GM18870 (cell line): ENCODE measurements around the gene RRAS2.
"Not testable (repeated sequence)": the region's sequence is repeated elsewhere in the genome, so short reads cannot be mapped to it uniquely, and the experiment has no call there.

Experiments
- ATAC-seq: cut with Tn5 transposase; IDR thresholded peaks from one replicate; pipeline ENCODE4 v1.9.1; 2021; ENCODE audit warnings: moderate library complexity; ENCODE audit not compliant: unreplicated experiment

Gene RRAS2

GRCh38 chr11:14308897-14309387, 50.0 kb downstream of the RRAS2 start:
- peak; percentile 53 for ATAC-seq

DNA sequence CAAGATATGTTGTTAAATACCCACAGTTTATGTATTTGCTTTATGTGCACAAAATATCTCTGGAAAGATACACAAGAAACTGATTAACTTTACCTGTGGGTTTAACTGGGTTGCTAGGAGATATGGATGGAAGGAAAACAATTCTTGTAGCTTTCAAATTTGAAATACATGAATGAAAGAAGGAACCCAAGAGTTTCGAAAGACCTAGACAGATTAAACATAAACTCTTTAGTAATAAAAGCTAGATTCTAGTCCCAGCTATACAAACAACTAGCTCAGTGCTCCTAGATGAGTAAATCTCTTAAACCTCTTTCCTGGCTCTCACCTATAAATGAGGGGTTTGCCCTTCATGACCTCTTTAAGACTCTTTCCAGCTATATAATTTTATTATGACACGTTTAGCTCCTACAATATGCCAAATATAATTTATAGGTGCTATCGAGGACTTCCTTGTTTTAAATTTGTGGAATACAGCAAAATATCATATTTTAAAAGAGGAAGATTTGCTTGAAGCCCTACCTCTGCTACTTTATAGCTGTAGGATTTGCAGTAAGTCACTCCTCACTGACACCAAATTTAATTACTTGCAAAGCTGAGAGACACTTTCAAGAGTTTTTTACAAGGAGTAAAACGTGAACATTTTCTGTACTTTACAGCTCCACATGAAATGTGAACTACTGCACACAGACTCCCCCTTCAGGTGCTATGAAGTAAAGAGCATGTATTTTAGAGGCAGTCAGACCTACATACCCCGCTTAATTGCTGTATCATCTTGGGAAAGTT, 50.7 kb downstream of the RRAS2 start:
- ATAC-seq: peak; percentile 27

GRCh38 chr11:14306481-14306880, 52.5 kb downstream of the RRAS2 start:
- no peak for ATAC-seq

DNA sequence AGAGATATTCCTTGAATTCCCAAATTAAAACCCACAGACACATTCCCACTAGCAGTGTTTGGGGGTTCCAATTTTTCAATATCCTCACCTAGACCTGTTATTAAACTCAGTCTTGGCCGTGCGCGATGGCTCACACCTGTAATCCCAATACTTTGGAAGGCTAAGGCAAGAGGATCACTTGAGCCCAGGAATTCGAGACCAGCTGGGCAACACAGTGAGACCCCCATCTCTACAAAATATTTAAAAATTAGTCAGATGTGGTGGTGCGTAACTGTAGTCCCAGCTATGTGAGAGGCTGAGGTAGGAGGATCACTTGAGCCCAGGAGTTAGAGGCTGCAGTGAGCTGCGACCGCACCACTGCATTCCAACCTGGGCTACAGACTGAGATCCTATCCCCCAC, 53.3 kb downstream of the RRAS2 start:
- ATAC-seq: no peak

DNA sequence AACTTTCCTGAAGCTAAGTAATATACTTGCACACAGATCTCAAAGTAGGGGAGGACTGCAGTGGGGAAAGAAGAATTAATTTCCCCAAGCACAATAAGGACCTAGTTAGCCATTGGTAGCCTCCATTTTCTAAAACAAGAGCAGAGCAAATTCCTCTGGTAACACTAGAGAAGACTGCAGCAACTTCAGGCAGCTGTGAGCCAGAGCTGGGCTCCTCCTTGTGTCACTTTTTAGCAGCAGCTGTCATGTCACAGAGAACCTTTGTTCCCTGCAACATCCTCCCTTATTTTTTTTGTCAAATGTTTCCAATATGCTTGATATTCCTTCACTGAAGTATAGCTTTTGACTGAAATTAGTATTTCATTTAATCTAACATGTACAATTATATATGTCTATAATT, 54.4 kb downstream of the RRAS2 start:
- no peak for ATAC-seq

DNA sequence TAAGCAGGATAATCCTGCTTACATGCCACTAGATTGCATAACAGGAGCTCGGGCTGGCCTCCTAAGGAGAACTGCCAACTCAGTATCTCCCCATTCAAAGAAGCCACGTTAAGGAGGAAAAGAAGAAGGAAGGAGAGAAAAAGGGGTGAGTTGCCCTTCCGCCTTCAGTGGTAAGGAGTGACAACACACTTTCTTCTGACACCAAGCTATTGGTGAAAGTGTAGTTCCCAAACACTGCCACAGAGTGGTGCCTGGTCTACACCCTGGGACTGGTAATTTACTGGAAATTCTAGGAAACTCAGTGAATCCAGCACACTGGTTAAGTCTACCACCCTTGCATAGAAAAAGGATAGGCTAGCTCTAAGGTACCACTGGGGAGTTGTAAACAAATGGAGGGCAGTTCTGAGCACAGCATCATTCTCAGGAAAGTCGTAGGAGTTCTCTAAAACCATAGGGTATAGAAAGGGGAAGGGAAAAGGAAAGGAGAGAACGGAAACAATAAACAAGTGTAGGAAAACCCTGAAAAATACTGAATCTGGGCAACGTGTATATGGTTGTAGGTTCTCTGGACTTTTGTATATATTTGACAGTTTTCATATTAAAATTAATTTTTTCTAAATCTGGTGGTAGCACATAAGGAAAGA, 58.2 kb downstream of the RRAS2 start:
- ATAC-seq: peak; percentile 62

DNA sequence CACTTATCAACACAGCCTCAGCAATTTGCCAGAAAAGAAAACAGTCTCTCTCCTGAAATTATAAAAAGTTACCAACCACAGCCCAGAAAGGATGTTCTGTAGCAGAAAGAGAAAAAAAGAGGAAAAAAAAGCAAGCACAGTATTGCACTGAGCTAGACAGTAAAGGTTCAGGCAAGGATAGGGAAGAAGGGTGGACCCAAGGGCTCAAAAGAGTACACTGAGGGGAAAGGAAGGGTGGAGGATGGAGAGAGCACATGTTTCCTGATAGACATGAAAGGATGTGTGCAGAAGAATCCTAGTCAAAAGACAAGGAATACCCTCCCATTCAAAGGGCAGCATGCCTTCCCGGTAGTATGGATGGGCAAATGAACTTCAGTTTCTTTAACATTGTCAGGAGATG, 59.1 kb downstream of the RRAS2 start:
- no peak for ATAC-seq

DNA sequence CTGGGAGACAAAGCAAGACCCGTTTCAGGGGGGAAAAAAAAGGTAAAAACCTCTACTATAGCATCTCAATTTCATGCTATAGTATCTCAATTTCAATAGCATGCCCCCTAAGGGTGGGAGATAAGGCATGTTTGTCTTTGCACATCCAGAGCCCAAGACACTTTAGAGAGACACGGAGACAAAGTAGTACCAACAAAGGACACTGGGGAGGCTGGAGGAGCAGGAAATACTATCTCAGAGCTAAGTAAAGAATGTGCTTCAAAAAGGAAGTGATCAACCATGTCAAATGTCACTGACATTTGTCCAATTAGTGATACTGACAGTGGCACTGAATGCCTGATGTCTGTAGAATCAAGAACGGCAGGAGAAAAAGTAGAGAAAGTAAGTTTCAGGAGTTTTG, 68.6 kb downstream of the RRAS2 start:
- no peak for ATAC-seq

DNA sequence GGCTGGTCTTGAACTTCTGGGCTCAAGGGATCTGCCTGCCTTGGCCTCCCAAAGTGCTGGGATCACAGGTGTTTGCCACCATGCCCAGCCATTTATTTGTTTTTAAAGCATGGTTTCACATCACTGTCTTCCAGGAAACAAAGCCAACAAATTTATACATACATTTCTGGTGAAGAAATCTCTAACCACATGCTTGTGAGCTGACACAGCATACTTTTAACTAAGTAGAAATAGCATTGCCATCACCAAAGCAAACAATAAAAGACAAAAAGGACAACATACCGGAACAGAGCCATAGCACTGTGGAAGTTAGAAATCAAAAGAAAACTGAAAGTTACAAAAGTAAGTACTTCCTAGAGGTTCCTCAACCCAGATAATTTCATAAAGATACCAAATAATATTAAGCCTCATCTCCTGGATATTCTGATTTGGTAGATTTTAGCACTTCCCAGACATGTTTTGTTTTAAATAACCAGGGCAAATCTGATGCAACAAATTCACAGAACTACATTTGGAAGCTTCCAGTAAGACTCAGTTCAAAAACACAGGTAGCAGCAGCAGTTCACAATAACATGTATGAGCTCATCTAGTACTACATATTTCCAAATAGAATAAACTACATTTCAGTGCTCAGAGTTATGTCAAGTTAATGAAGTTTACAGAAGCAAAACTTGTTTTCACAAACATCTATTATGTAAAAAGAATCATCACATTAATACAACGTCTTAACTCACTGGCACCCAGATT, 70.6 kb downstream of the RRAS2 start:
- ATAC-seq: no peak

GRCh38 chr11:14278869-14279268, 80.1 kb downstream of the RRAS2 start:
- ATAC-seq: not testable (repeated sequence)

DNA sequence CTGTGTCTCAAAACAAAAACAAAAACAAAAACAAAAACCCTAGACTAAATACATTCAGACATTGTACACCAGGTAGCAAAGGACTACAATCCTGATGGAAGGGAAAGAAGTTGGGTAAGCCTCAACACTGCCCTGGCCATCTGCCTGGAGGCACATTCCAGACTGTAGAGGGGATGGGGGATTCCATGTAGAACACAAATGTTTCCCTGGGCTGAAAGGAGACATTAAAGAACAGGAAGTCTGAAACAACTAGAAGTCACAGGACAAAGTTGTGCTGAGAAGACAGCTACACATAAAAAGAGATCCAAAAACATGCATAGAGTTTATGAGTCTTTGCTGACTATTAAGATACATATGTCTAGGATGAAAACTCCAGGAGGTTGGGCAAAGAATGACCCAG, 83.9 kb downstream of the RRAS2 start:
- ATAC-seq: no peak

GRCh38 chr11:14273895-14274294, 85.1 kb downstream of the RRAS2 start:
- ATAC-seq: no peak

GRCh38 chr11:14270690-14271542, 88.1 kb downstream of the RRAS2 start:
- peak; percentile 64 for ATAC-seq

DNA sequence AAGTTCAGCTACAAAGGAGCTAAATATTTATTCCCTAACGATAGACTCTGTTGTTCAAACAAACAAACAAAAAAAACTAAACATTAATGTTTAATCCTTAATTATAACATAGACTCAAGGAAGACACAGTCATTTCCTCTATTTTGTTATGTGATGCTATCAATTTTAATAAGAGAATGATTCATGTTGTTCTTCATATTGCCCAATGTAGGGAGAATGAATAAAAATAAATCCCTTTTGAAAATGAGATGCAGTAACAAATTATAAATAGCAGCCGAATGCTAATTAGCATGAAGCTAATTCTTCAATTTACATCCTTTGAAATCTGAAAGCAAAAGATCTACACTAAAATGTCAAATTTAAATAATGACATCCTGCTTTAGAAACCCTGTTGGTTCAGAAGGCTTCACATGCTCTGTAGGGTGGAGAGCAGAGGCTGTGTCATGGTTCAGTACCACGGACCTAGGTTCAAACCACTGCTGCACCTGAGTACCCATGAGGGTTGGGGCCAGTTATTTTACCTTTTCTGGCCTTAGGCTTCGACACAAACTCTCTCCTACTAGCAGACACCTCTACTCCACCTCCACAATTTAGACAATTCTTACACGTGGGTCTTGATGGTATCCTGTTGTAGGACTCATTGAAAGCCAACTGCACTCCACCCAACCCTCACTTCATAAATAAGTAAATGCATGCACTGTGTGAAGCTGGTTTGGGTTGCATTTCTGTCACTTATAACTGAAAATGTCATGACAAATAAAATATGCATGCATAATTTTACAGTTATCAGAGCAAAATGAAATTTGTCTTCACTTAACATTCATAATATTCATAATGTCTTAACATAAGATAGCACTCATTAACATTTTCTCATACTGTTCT, 89.0 kb downstream of the RRAS2 start:
- ATAC-seq: no peak

DNA sequence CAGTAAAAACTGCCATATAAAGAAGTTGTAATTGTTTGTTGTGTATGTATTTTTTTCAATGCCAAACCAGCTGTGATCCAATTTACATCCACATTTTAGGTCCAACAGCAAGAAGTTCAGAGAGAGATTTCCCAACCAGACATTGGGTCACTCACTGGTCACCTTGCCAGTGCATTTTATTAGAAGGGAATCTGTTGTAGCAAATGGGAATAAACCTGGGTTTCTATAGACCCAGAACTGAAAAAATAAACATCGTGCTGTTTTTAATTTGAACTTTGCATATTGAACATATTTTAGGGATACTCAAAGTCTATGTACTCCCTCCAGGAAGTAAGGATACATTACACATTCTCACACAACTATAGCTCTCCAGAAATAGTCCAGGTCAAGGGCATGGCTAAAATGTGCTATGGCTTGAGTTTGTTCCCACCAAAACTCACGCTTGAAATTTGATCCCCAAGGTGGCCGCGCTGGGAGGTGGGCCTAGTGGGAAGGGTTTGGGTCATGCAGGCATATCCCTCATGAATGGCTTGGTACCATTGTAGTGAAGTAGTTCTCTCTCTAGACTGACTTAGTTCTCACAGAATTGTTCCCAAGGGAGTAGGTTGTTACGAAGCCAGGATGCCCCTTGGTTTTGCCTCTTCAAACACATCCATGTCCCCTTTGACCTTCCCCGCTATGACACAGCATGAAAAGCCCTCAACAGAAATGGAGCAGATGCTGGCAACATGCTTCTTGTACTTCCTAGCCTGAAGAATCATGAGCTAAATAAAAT, 90.9 kb downstream of the RRAS2 start:
- ATAC-seq: no peak

- ATAC-seq: no peak
These were observed 92.4 kb downstream of the RRAS2 start for GRCh38 chr11:14266622-14267021.

GRCh38 chr11:14264966-14265365, 94.0 kb downstream of the RRAS2 start:
- no peak for ATAC-seq

DNA sequence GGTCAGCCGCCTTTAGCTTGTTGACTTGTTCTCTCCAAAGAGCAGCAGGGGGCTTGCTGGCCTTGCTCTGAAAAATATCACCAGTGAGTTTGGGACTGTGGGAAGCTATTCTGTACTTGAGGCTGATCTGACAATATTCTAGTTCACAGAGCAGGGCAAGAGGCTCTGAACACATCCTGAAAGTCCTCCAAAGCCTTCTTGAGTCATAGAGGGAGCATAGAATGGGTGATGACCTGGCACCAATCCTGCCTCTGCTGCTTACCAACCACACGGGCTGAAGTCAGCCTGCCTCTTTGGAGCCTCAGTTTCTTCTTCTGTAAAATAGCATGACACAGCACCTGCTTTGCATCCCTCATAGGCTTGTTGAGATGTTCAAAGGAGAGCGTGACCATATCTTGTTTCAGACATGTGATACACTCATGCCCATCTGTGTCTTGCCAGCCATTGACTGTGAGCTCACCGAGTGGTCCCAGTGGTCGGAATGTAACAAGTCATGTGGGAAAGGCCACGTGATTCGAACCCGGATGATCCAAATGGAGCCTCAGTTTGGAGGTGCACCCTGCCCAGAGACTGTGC, 96.6 kb downstream of the RRAS2 start:
- ATAC-seq: no peak

DNA sequence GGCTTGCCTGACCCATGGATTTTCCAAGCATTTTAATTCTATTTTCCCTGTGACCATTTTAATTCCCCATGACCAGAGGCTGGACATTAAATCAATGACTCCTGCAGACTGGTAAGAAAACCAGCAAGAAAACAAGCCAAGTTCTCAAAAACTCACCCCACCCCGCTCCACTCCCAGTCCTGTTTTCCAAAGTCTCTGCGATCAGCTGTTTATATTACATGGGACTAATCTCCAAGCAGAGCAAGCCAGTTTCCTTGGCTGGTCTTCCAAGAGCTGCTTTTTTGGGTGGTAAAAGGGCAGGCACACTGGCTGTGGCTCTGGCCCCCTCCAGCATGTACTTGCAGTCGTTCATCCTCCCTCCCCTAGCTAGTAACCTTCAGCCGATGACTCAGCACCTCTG, 97.9 kb downstream of the RRAS2 start:
- ATAC-seq: no peak
